Mucosa of descending colon (tissue), 3 donors: ENCODE measurements around the gene RBM6. TPM values are rescaled to one million over a fixed set of nuclear protein-coding genes. Genes with fewer than 3 reads are reported as not detected.
"Not testable (repeated sequence)": the region's sequence is repeated elsewhere in the genome, so short reads cannot be mapped to it uniquely, and the experiment has no call there.

Experiments
- ATAC-seq: fragments of 200-7000 bp; cut with Tn5 transposase; one replicate; pipeline ENCODE4 v1.9.1; 2020; ENCODE audit warnings: mild to moderate bottlenecking, moderate library complexity
- DNase-seq, 3 donors: peaks; one replicate each; pipeline ENCODE4 v3.0.0-alpha.2; 2020
- H3K36me3 ChIP-seq: fragments of 200-600 bp; one replicate; pipeline ENCODE4 v1.8.0; 2021; ENCODE audit warnings: low read depth, mild to moderate bottlenecking
- H3K4me1 ChIP-seq: fragments of 200-600 bp; one replicate; pipeline ENCODE4 v1.8.0; 2021; ENCODE audit warnings: low read depth, mild to moderate bottlenecking
- H3K4me3 ChIP-seq: fragments of 200-600 bp; one replicate; pipeline ENCODE4 v1.8.0; 2021; ENCODE audit warnings: mild to moderate bottlenecking
- H3K9me3 ChIP-seq: fragments of 200-600 bp; one replicate; pipeline ENCODE4 v1.8.0; 2021; ENCODE audit warnings: mild to moderate bottlenecking
- intact Hi-C, 2 donors: fragments of 100-400 bp; cut with DNase I in 1 of 2; cut with micrococcal nuclease in 1 of 2; formaldehyde crosslinking; loops; one replicate each; pipeline versions ENCODE4 v1.11.0 to v1.11.1; 2022; cut with DNase I, micrococcal nuclease
- total RNA-seq, 3 donors: library from RNA; stranded (reverse); fragmentation: NEBNext Ultra II Directional in 2 of 3; extraction: Animal tissue kit (Norgen Biotek cat#: 25700) in 2 of 3; gene quantifications; one replicate each; pipeline versions ENCODE4 v1.2.1 to v1.2.4, GENCODE V29; 2021 to 2023
- TF ChIP-seq, protein P1 (sequence below): fragments of 200-600 bp; IDR thresholded peaks from one replicate; pipeline ENCODE4 v1.8.0; 2022; ENCODE audit warnings: antibody characterized with exemption, mild to moderate bottlenecking
- donor health status: DM: no; HTN: no; CAD: no; lungs with moderate emphysema.
- donor health status: DM: no; HTN: no; CAD: no.
- donor health status: DM: no; HTN: yes; CAD: no.

Gene RBM6
- total RNA-seq, 3 donors from 2014 or later = 75.6 to 124 (median 112) TPM

DNA sequence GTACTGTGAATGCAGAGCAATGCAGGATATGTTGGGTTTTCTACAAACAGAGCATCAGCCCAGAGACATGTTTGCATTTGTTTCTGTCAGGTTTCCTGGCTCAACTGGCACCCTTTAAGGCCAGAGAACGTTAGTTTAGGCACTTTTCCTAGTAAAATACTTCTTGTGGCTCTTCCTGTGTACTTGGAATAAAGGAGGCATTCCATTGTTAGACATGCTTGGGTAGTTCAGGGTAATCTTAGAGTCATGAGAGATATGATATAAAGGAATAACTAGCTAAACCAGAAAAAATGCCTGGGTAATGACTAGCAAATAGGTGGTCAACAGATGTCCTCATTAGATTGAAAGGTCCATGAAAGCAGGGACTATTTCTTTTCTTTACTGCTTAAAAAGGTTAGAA, 88.4 kb downstream of the RBM6 start:
- no peaks in the 10 kb centered on the region for H3K9me3 ChIP-seq
- H3K4me3 ChIP-seq = no peak overlapping the region
- DNase-seq = no peak
- TF ChIP-seq, protein P1, sequence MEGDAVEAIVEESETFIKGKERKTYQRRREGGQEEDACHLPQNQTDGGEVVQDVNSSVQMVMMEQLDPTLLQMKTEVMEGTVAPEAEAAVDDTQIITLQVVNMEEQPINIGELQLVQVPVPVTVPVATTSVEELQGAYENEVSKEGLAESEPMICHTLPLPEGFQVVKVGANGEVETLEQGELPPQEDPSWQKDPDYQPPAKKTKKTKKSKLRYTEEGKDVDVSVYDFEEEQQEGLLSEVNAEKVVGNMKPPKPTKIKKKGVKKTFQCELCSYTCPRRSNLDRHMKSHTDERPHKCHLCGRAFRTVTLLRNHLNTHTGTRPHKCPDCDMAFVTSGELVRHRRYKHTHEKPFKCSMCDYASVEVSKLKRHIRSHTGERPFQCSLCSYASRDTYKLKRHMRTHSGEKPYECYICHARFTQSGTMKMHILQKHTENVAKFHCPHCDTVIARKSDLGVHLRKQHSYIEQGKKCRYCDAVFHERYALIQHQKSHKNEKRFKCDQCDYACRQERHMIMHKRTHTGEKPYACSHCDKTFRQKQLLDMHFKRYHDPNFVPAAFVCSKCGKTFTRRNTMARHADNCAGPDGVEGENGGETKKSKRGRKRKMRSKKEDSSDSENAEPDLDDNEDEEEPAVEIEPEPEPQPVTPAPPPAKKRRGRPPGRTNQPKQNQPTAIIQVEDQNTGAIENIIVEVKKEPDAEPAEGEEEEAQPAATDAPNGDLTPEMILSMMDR = no peak
- ATAC-seq = no peak
- intact Hi-C loops = no loop called here
- H3K36me3 ChIP-seq = no peaks in the 10 kb centered on the region
- no peaks in the 10 kb centered on the region for H3K4me1 ChIP-seq

- ATAC-seq, H3K4me1 ChIP-seq, H3K4me3 ChIP-seq, intact Hi-C loops, DNase-seq, H3K9me3 ChIP-seq, H3K36me3 ChIP-seq: not testable (repeated sequence)
Observed at GRCh38 chr3:50031201-50031600, 91.3 kb downstream of the RBM6 start.

DNA sequence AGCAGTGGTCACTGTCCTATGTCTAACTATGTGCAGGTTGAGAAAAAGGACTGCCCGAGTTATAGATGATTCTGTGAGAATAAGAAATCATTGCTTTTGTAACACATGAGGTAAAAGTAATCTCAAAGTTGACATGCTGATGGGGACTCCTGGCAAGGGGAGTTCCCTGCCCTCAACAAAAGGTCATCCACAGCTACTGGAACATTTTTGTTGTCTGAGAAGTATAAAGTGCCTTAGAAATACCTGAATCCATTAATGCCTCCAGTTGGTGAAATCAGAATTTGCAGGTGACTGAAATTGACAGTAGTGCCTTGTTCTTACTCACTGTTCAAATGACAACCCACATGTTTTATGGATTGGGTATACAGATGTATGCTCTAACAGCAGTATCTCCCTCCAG, 105.0 kb downstream of the RBM6 start:
- intact Hi-C loops = no loop called here
- DNase-seq (no peak), ATAC-seq (no peak)
- no peaks in the 10 kb centered on the region for H3K9me3 ChIP-seq
- H3K4me3 ChIP-seq = no peak overlapping the region
- no peaks in the 10 kb centered on the region for H3K36me3 ChIP-seq
- TF ChIP-seq, protein P1 = no peak
- no peaks in the 10 kb centered on the region for H3K4me1 ChIP-seq

DNA sequence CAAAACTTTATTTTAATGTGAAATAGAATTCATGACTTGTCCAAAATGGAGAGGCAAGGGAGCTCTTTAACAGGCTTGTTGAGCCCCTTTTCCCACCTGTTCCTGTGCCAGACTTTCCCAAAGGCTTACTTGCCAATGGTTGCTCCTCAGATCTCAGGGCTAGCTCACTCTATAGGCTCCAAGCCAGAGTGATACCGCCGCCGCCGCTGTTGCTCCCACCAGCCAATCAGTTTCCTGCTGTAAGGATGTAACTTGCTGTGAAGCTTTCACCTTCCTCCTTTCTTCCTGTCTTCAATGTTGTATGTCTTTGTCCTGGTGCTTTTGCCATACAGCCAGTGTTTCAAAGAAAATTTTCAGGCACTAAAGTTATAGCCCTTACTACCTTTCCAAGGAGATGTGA, 107.5 kb downstream of the RBM6 start:
- Histone ChIP-seq H3K36me3 (no peaks in the 10 kb centered on the region), H3K4me1 (no peaks in the 10 kb centered on the region), H3K9me3 (no peaks in the 10 kb centered on the region), H3K4me3 (no peak overlapping the region)
- TF ChIP-seq, protein P1 = no peak
- DNase-seq = no peak
- intact Hi-C loops = no loop called here
- ATAC-seq = no peak

GRCh38 chr3:50050361-50050760, 110.4 kb downstream of the RBM6 start:
- TF ChIP-seq, protein P1 = no peak
- DNase-seq (no peak), ATAC-seq (no peak)
- H3K4me3 ChIP-seq = no peak overlapping the region
- no peaks in the 10 kb centered on the region for H3K9me3 ChIP-seq
- intact Hi-C loops = no loop called here
- H3K36me3 ChIP-seq = no peaks in the 10 kb centered on the region
- H3K4me1 ChIP-seq = no peaks in the 10 kb centered on the region

- H3K4me3 ChIP-seq = no peak overlapping the region
- no peaks in the 10 kb centered on the region for H3K9me3 ChIP-seq
- DNase-seq = no peak
- TF ChIP-seq, protein P1 = no peak
- no peaks in the 10 kb centered on the region for H3K4me1 ChIP-seq
- no peak for ATAC-seq
- H3K36me3 ChIP-seq = peaks cover 5% of the 10 kb centered on the region
- intact Hi-C loops = no loop called here
Observed at GRCh38 chr3:50057756-50058155, 117.8 kb downstream of the RBM6 start.
